HepG2 (cell line): Measurements from ENCODE around the gene SCNM1. TPM values are rescaled to one million over a fixed set of nuclear protein-coding genes. Genes with fewer than 3 reads are reported as not detected.
A peak's percentile ranks its signal among the peaks of the same experiment; 100 is the strongest.

ENCODE experiments used
- ARHGAP35 ChIP-seq: sonication (generic); formaldehyde crosslinking; IDR thresholded peaks from 2 replicates; pipeline ENCODE4 v1.9.0; 2022; ENCODE audit warnings: mild to moderate bottlenecking, inconsistent platforms, moderate library complexity, missing genetic modification reagents, borderline replicate concordance
- ASH2L ChIP-seq: fragments of 300-600, 200-600 bp; sonication (generic); IDR thresholded peaks from 2 replicates; pipeline ENCODE4 v1.7.0; 2017; ENCODE audit warnings: low read depth, mild to moderate bottlenecking, moderate library complexity, mixed read lengths, low read length; ENCODE audit not compliant: insufficient read length
- HBP1 ChIP-seq: IDR thresholded peaks from 2 replicates; pipeline ENCODE4 v1.6.1; 2016; ENCODE audit warnings: low read depth, control low read depth
- LBX2 ChIP-seq: sonication (generic); formaldehyde crosslinking; IDR thresholded peaks from 2 replicates; pipeline ENCODE4 v1.5.0; 2020; ENCODE audit warnings: missing genetic modification reagents, mild to moderate bottlenecking, borderline replicate concordance
- MLX ChIP-seq: IDR thresholded peaks from 2 replicates; pipeline ENCODE4 v1.6.1; 2016
- TOE1 ChIP-seq: sonication (generic); formaldehyde crosslinking; IDR thresholded peaks from 2 replicates; pipeline ENCODE4 v1.4.0; 2020; ENCODE audit warnings: mild to moderate bottlenecking, missing genetic modification reagents
- ZBTB3 ChIP-seq: sonication (generic); formaldehyde crosslinking; IDR thresholded peaks from 2 replicates; pipeline ENCODE4 v1.4.0; 2020; ENCODE audit warnings: low read depth, mild to moderate bottlenecking, moderate library complexity, missing genetic modification reagents, borderline replicate concordance
- ZBTB7A ChIP-seq: sonication (generic); formaldehyde crosslinking; IDR thresholded peaks from 2 replicates; pipeline ENCODE4 v1.8.0; 2022; ENCODE audit warnings: mild to moderate bottlenecking, missing genetic modification reagents
- ZFP82 ChIP-seq: sonication (generic); formaldehyde crosslinking; IDR thresholded peaks from 2 replicates; pipeline ENCODE4 v1.5.1; 2020; ENCODE audit warnings: mild to moderate bottlenecking, missing genetic modification reagents, borderline replicate concordance
- ZNF142 ChIP-seq: sonication (generic); formaldehyde crosslinking; IDR thresholded peaks from 2 replicates; pipeline ENCODE4 v1.4.0; 2020; ENCODE audit warnings: missing genetic modification reagents
- ZNF281 ChIP-seq: sonication (generic); formaldehyde crosslinking; IDR thresholded peaks from 2 replicates; pipeline ENCODE4 v1.4.0; 2020; ENCODE audit warnings: missing genetic modification reagents, borderline replicate concordance
- ZNF329 ChIP-seq: sonication (generic); formaldehyde crosslinking; IDR thresholded peaks from 2 replicates; pipeline ENCODE4 v1.9.0; 2021; ENCODE audit warnings: low read depth, mild to moderate bottlenecking, missing genetic modification reagents
- ZNF513 ChIP-seq: sonication (generic); formaldehyde crosslinking; conservative IDR thresholded peaks from 2 replicates; pipeline ENCODE4 v1.5.0; 2020; ENCODE audit warnings: missing genetic modification reagents
- ZNF720 ChIP-seq: sonication (generic); formaldehyde crosslinking; IDR thresholded peaks from 2 replicates; pipeline ENCODE4 v1.4.0; 2020; ENCODE audit warnings: missing genetic modification reagents
- polyA plus RNA-seq, 8 experiments: library from polyadenylated mRNA; depleted of rRNA in 3 of 8; stranded (reverse) in 7 of 8; unstranded in 1 of 8; fragments of >200 nt; fragmentation: Illumina TruSeq in 4 of 8; extraction: Trizol in 4 of 8; gene quantifications; 2 replicates each; pipeline versions ENCODE4 v1.2.1 to v1.2.3, GENCODE V29; 2011 to 2016; ENCODE audit warnings: low read depth in 4 of 8, missing spikeins in 1 of 8, mixed read lengths in 1 of 8; ENCODE audit not compliant: insufficient read depth in 1 of 8
- total RNA-seq, 5 experiments: library from RNA; depleted of rRNA; stranded (reverse); fragments of >200 nt; fragmentation: Illumina TruSeq; extraction: Trizol; gene quantifications; 2 replicates each; pipeline ENCODE4 v1.2.3, GENCODE V29; 2016; ENCODE audit warnings: low read depth in 1 of 5

SCNM1 gene
- total and polyA plus RNA-seq, 2 of the 13 experiments (the other 11 are each of a cell fraction or from before 2014, with no cell fraction given) = 16.3 to 31.5 TPM

GRCh38 chr1:151198254-151199127, 32.5 kb downstream of the SCNM1 start, which contains the start of gene PIP5K1A (continued):
- TF ChIP-seq ZNF329 (CRISPR knock-in tag) = no peak
- TF ChIP-seq ZFP82 (CRISPR knock-in tag) = no peak
- 0 out of 2 replicates have a peak, but pooled peaks have one; percentile 24 for TF ChIP-seq TOE1 (CRISPR knock-in tag)
- TF ChIP-seq ARHGAP35 = no peak
- no peak for TF ChIP-seq ZNF513
- TF ChIP-seq ZNF720 (CRISPR knock-in tag) = no peak
- no peak for TF ChIP-seq MLX (CRISPR knock-in tag)
- TF ChIP-seq HBP1 (CRISPR knock-in tag) = 0 out of 2 replicates have a peak, but pooled peaks have one; percentile 21
- no peak for TF ChIP-seq LBX2
- TF ChIP-seq ZNF142 (CRISPR knock-in tag) = peak; percentile 87
- TF ChIP-seq ZNF281 (CRISPR knock-in tag) = peak; percentile 62
- no peak for TF ChIP-seq ZBTB3
- peak; percentile 52 for TF ChIP-seq ASH2L
- 0 out of 2 replicates have a peak, but pooled peaks have one; percentile 36 for TF ChIP-seq ZBTB7A (CRISPR knock-in tag)
